Measurements from ENCODE around the gene FAM151B. TPM values are rescaled to one million over a fixed set of nuclear protein-coding genes. Genes with fewer than 3 reads are reported as not detected.

The FAM151B gene
- total and polyA plus RNA-seq, 2 of the 13 experiments (the other 11 are each of a cell fraction or from before 2014, with no cell fraction given): 0.61 to 1.0 TPM

DNA sequence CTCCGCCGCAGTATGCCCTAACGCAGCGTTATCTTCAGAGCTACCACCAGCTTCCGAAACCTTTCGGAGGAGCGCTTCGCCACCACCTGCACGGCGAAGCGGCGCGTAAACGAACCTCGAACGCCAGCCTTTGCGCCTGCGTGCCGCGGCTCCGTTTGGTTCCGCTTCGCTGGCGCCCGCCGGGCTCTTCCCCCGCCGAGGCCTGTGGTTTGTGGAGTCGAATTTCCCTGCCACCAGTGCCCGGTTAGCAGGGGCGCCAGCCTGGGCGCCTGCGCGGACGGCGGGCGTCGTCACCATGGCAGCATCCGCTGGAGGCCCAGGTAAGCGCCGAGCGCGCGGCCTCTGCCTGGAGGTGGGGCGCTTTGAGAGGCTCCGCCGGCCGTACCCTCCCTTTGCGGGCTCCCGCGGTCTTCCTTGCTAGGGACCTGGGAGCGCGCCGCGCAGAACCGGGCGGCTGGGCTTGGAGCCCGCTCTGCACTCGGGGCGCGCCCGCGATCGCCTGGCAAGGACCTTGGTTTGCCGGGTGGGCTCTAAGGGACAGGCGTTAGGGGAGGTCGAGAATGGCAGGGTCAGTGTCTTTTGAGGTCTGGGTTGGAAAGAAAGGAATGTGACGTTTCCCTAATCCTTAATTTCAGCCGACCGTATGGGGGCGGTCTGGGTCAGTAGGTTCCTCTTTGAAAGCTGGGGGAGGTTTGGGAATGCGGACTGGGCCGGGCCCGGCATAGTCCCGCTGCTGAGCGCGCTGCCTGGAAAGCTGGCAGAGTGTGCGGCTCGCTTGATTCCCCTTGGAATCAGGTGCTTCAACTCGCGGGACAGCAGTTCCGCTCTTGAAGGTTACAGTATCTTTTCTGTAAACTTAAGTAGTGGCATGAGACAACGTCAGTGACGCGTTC, at the start of gene FAM151B (continued):
- no peak for TF ChIP-seq E2F2 (CRISPR knock-in tag; IDR thresholded peaks at IDR 0.05; ENCODE audit: borderline replicate concordance)
- TF ChIP-seq ZNF800 (CRISPR knock-in tag; IDR thresholded peaks at IDR 0.05): peak; percentile 95
- no peak for TF ChIP-seq CCAR2 (optimal IDR thresholded peaks at IDR 0.05; ENCODE audit: low read depth, low read length)
- TF ChIP-seq, protein P1, sequence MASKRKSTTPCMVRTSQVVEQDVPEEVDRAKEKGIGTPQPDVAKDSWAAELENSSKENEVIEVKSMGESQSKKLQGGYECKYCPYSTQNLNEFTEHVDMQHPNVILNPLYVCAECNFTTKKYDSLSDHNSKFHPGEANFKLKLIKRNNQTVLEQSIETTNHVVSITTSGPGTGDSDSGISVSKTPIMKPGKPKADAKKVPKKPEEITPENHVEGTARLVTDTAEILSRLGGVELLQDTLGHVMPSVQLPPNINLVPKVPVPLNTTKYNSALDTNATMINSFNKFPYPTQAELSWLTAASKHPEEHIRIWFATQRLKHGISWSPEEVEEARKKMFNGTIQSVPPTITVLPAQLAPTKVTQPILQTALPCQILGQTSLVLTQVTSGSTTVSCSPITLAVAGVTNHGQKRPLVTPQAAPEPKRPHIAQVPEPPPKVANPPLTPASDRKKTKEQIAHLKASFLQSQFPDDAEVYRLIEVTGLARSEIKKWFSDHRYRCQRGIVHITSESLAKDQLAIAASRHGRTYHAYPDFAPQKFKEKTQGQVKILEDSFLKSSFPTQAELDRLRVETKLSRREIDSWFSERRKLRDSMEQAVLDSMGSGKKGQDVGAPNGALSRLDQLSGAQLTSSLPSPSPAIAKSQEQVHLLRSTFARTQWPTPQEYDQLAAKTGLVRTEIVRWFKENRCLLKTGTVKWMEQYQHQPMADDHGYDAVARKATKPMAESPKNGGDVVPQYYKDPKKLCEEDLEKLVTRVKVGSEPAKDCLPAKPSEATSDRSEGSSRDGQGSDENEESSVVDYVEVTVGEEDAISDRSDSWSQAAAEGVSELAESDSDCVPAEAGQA (IDR thresholded peaks at IDR 0.05; ENCODE audit: low read depth): no peak
- TF ChIP-seq, protein P1 (CRISPR knock-in tag; IDR thresholded peaks at IDR 0.05; ENCODE audit: borderline replicate concordance): no peak
- 0 out of 4 replicates have a peak, but pooled peaks of 1 of the 2 experiments have one; percentile 25 for TF ChIP-seq ATF4 (CRISPR knock-in tag; IDR thresholded peaks at IDR 0.05)
- 0 out of 4 replicates have a peak, but pooled peaks of 1 of the 2 experiments have one; percentile 44 for TF ChIP-seq KLF16 (CRISPR knock-in tag; IDR thresholded peaks at IDR 0.05)
- TF ChIP-seq SIN3B (IDR thresholded peaks at IDR 0.05; ENCODE audit: low read length): no peak
- no peak for TF ChIP-seq NFATC3 (CRISPR knock-in tag; IDR thresholded peaks at IDR 0.05)
- TF ChIP-seq ZNF484 (CRISPR knock-in tag; IDR thresholded peaks at IDR 0.05; ENCODE audit: borderline replicate concordance, low read depth): no peak
- TF ChIP-seq ZNF430 (CRISPR knock-in tag; IDR thresholded peaks at IDR 0.05): 0 out of 2 replicates have a peak, but pooled peaks have one; percentile 41
- TF ChIP-seq, protein P2, sequence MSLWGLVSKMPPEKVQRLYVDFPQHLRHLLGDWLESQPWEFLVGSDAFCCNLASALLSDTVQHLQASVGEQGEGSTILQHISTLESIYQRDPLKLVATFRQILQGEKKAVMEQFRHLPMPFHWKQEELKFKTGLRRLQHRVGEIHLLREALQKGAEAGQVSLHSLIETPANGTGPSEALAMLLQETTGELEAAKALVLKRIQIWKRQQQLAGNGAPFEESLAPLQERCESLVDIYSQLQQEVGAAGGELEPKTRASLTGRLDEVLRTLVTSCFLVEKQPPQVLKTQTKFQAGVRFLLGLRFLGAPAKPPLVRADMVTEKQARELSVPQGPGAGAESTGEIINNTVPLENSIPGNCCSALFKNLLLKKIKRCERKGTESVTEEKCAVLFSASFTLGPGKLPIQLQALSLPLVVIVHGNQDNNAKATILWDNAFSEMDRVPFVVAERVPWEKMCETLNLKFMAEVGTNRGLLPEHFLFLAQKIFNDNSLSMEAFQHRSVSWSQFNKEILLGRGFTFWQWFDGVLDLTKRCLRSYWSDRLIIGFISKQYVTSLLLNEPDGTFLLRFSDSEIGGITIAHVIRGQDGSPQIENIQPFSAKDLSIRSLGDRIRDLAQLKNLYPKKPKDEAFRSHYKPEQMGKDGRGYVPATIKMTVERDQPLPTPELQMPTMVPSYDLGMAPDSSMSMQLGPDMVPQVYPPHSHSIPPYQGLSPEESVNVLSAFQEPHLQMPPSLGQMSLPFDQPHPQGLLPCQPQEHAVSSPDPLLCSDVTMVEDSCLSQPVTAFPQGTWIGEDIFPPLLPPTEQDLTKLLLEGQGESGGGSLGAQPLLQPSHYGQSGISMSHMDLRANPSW (CRISPR knock-in tag; IDR thresholded peaks at IDR 0.05; ENCODE audit: borderline replicate concordance): peak; percentile 57; the same call in 1 of the 2 replicates
- no peak for TF ChIP-seq ARNTL (CRISPR knock-in tag; IDR thresholded peaks at IDR 0.05)
- TF ChIP-seq FOXK2 (IDR thresholded peaks at IDR 0.05): no peak

Data from HepG2 (cell line).